RWPE1 (cell line): ENCODE data around the gene ARRDC5.

Experiments
- CTCF ChIA-PET: fragments of 350-600 bp; sonication (Branson Sonifier 250); formaldehyde crosslinking; extraction: SDS; loops from one replicate; lab custom pipeline; 2021; lab: Yijun Ruan, JAX
- POLR2A ChIA-PET: fragments of 400-600 bp; formaldehyde crosslinking; extraction: SDS; loops from one replicate; lab custom pipeline; 2020; ENCODE audit warnings: antibody characterized with exemption; ENCODE audit not compliant: low non-redundant PET; lab: Yijun Ruan, JAX
- DNase-seq: peaks from one replicate; pipeline ENCODE4 v3.0.0; 2012; ENCODE audit warnings: low spot score
- H3K27ac ChIP-seq: fragments of 450-650 bp; 2 replicates; pipeline ENCODE4 v1.5.1; 2017
- CTCF ChIP-seq: fragments of 450-650 bp; conservative IDR thresholded peaks from 2 replicates; pipeline ENCODE4 v1.5.1; 2017; ENCODE audit warnings: low read depth, mild to moderate bottlenecking

Gene ARRDC5

GRCh38 chr19:4910594-4911281 lies 8.0 kb upstream of the ARRDC5 start:
- ChIA-PET POLR2A (interaction anchor here (0.6 kb wide), 1 partner anchor 37 kb away, joined by 3 read pairs; no protein-coding TSS in a partner anchor), CTCF (interaction anchor here (0.6 to 2.4 kb wide), 11 partner anchors 18 to 1350 kb away, joined by 3 to 23 read pairs (median 4); partner anchors contain the start of gene PLIN3)

GRCh38 chr19:4909897-4910593 lies 7.3 kb upstream of the ARRDC5 start:
- DNase-seq, result peak; percentile 94
- CTCF ChIA-PET, result interaction anchor here (0.6 to 1.5 kb wide), 5 partner anchors 37 to 111 kb away, joined by 3 to 13 read pairs (median 4); no protein-coding TSS in a partner anchor
- POLR2A ChIA-PET, result interaction anchor here (0.6 kb wide), 1 partner anchor 37 kb away, joined by 3 read pairs; no protein-coding TSS in a partner anchor
- peak overlapping the region; percentile 94 for H3K27ac ChIP-seq
- no peak for TF ChIP-seq CTCF

More at GRCh38 chr19:4910594-4911281, 8.0 kb upstream of the ARRDC5 start:
- peak; percentile 47 for DNase-seq
- no peak for TF ChIP-seq CTCF
- H3K27ac ChIP-seq, result peak overlapping the region; percentile 94

- ChIA-PET POLR2A (interaction anchor here (0.6 to 0.7 kb wide), 2 partner anchors 20 to 48 kb away, joined by 3 to 4 read pairs; no protein-coding TSS in a partner anchor), CTCF (interaction anchor here (0.6 to 1.0 kb wide), 3 partner anchors 36 to 110 kb away, joined by 3 to 4 read pairs (median 3); no protein-coding TSS in a partner anchor)
- no peak for TF ChIP-seq CTCF
- H3K27ac ChIP-seq, result peak within 1 kb of the TSS; percentile 94
- peak; percentile 51 for DNase-seq
These were observed 6.6 kb upstream of the ARRDC5 start, which contains the start of gene UHRF1 for GRCh38 chr19:4909156-4909896. UHRF1 (plus strand) TSS chr19:4909501; CDS start chr19:4910886, 1,385 bp downstream.

- H3K27ac ChIP-seq, result peak overlapping the region; percentile 94
- CTCF ChIA-PET, result no interaction called here
- no peak for TF ChIP-seq CTCF
- no peak for DNase-seq
- POLR2A ChIA-PET, result interaction anchor here (0.6 to 0.7 kb wide), 2 partner anchors 20 to 48 kb away, joined by 3 to 4 read pairs; no protein-coding TSS in a partner anchor
These were observed 6.1 kb upstream of the ARRDC5 start for GRCh38 chr19:4908781-4909155.

- POLR2A ChIA-PET, result no interaction called here
These were observed 5.7 kb upstream of the ARRDC5 start for GRCh38 chr19:4908360-4908759.

More at GRCh38 chr19:4908360-4908759, 5.7 kb upstream of the ARRDC5 start:
- no peak for DNase-seq
- H3K27ac ChIP-seq, result peak overlapping the region; percentile 94
- TF ChIP-seq CTCF, result no peak
- CTCF ChIA-PET, result interaction anchor here (0.6 kb wide), 1 partner anchor 93 kb away, joined by 3 read pairs; no protein-coding TSS in a partner anchor
